GM12891 (cell line): ENCODE data around the gene MRPS2.

Source experiments
- PAX5 ChIP-seq: IDR thresholded peaks from 2 replicates; pipeline ENCODE4 v1.6.1; 2011; ENCODE audit warnings: low read length, moderate library complexity, mild to moderate bottlenecking; ENCODE audit not compliant: insufficient read depth, severe bottlenecking
- POLR2A ChIP-seq: IDR thresholded peaks from 2 replicates; pipeline ENCODE4 v1.6.1; 2011; ENCODE audit warnings: low read depth, low read length, control low read depth
- POLR2AphosphoS5 ChIP-seq: IDR thresholded peaks from 2 replicates; pipeline ENCODE4 v1.6.1; 2011; ENCODE audit warnings: low read depth, low read length, control low read depth
- POU2F2 ChIP-seq: IDR thresholded peaks from 2 replicates; pipeline ENCODE4 v1.6.1; 2011; ENCODE audit warnings: low read depth, mild to moderate bottlenecking, control low read depth, low read length, moderate library complexity
- SPI1 ChIP-seq: IDR thresholded peaks from 2 replicates; pipeline ENCODE4 v1.6.1; 2011; ENCODE audit warnings: low read depth, low read length, control low read depth
- TAF1 ChIP-seq: IDR thresholded peaks from 2 replicates; pipeline ENCODE4 v1.6.1; 2011; ENCODE audit warnings: low read depth, low read length, control low read depth

- TF ChIP-seq TAF1 (no peak), POLR2AphosphoS5 (no peak), POLR2A (no peak), SPI1 (no peak), POU2F2 (no peak), PAX5 (no peak)
Measured at GRCh38 chr9:135464181-135464580, 36.3 kb upstream of the MRPS2 start.
